ENCODE data around the gene LDHB. TPM values are rescaled to one million over a fixed set of nuclear protein-coding genes. Genes with fewer than 3 reads are reported as not detected.

LDHB gene
- total RNA-seq = 267 and 295 TPM in 2 replicates

GRCh38 chr12:21657326-21658077, at the start of gene LDHB:
TSS of gene LDHB (minus strand) at chr12:21657842. CDS start at chr12:21654671, 3,171 bp downstream.

GRCh38 chr12:21604245-21605101, 53.2 kb downstream of the LDHB start, which contains the start of gene GYS2:
TSS of gene GYS2 (minus strand) at chr12:21604847. CDS start at chr12:21604592, 255 bp downstream.

Other genes with a start within 250 kb of the LDHB start
- 18.1 and 18.5 TPM in 2 replicates for gene PYROXD1, start 220.2 kb downstream of the LDHB start, total RNA-seq
- gene RECQL, start 156.2 kb downstream of the LDHB start, total RNA-seq = 44.9 and 53.4 TPM in 2 replicates
- gene GOLT1B, start 156.1 kb downstream of the LDHB start, total RNA-seq = 70.6 and 80.4 TPM in 2 replicates
- gene SPX, start 131.5 kb downstream of the LDHB start, total RNA-seq = 0.32 TPM in 1 of 2 replicates, not detected in the other
- not detected in 2 replicates for gene GYS2, start 53.0 kb downstream of the LDHB start, total RNA-seq
- gene KCNJ8, start 116.9 kb upstream of the LDHB start, total RNA-seq = 2.3 and 3.4 TPM in 2 replicates

Data from hair follicle dermal papilla cell (primary cell).